ENCODE data around the gene TCF15.
A peak's percentile ranks its signal among the peaks of the same experiment; 100 is the strongest.

The TCF15 gene

GRCh38 chr20:575230-575629 is 34.9 kb downstream of the TCF15 start:
- no peak for DNase-seq

DNA sequence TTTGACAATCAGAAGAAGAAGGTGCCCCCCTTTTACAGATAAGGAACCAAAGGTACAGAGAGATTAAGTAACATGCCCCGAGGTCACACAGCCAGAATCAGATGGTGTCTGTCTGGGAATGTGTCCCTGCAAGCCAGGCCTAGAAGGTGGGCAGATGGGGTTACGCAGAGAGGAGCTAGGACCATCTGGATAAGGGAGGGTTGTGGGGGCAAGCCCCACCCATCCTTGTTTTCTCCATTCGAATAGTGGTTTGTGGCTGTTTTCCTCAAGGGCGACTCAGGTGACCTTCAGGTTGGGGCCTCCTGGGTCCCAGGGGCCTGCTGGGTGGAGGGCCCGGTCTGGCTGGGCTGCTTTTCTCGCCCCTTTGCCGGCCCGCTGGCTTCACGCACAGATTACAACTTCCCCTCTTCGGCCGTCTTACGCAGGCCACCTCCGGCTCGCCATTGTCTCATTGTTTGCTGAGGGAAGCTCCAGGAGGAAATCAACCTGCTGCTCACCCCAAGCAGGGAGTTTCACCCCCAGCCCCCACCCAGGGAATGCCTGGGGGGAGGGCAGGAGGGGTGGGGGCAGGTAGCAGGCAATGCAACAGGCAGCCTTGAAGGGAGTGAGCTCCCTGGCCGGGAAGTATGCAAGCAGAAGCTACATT is 35.7 kb downstream of the TCF15 start:
- DNase-seq = no peak

DNA sequence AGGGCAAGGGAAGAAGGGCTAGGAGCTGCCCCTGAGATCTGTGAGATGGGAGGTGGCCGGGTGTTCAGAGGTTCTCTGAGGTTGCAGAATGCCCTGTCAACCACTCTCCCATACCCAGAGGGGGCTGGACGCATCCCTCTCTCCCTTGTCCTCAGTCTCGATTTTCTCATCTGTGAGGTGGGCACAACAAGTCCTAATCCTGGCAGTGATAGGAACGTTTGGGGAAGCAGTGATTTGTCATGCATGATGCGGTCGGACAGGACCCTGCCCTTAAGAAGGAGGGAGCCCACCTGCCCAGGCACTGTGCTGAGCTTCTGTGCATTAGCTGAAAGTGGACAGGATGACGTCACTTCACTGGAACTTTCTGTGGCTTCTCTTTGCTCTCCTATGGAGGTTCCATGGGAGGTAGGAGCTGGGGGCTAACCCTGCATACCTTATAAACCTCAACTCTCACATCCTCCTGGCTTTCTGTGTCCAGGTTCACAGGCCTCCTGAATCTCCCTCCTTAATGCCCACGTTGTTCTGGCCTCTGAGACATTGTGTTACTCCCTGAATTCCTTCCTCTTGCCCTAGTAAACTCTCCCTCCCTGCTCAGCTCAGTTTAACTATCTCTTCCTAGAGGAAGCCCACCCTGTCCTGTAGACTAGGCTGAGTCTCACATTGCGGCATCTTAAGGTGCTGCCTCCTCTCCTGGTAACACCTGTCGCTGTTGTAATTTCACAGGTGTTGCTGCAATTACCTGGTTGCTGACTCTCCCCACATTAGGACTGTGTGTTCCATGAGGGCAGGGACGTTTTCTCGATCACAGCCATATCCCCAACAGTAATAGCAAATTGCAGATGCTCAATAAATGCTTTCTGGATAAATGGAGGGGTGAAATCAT is 36.5 kb downstream of the TCF15 start:
- no peak for DNase-seq

- no peak for DNase-seq
Observed at GRCh38 chr20:572727-573126, 37.4 kb downstream of the TCF15 start.

GRCh38 chr20:571754-572441 is 38.2 kb downstream of the TCF15 start:
- DNase-seq = no peak

GRCh38 chr20:568673-569415 is 41.3 kb downstream of the TCF15 start:
- no peak for DNase-seq

DNA sequence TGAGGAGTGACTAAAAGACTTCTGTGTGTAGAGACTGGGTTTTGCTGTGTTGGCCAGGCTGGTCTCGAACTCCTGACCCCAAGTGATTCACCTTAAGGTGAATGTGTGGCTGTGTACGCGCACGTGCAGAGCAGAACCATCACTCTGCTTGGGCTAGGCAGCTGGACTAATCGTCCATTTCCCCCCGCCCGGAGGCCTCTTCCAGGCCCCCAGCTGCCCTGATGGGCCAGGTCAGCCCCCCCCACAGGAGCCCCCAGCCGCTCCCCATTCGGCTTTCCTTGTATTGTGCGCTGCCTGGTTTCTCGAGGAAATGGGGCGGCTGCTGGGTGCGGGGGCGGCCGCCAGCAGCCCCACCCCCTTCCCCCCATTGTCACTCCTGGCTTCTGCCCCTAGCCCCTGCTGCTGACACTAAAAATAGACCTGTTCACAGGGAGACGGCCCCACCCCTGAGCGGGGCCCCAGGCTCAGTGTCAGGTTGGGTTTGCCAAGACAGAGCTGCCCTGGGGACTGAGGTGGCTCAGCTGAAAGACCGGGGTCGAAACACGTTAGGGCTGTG is 41.9 kb downstream of the TCF15 start:
- no peak for DNase-seq

- DNase-seq = no peak
Observed at GRCh38 chr20:564192-564591, 45.9 kb downstream of the TCF15 start.

GRCh38 chr20:563187-563586 is 46.9 kb downstream of the TCF15 start:
- no peak for DNase-seq

DNA sequence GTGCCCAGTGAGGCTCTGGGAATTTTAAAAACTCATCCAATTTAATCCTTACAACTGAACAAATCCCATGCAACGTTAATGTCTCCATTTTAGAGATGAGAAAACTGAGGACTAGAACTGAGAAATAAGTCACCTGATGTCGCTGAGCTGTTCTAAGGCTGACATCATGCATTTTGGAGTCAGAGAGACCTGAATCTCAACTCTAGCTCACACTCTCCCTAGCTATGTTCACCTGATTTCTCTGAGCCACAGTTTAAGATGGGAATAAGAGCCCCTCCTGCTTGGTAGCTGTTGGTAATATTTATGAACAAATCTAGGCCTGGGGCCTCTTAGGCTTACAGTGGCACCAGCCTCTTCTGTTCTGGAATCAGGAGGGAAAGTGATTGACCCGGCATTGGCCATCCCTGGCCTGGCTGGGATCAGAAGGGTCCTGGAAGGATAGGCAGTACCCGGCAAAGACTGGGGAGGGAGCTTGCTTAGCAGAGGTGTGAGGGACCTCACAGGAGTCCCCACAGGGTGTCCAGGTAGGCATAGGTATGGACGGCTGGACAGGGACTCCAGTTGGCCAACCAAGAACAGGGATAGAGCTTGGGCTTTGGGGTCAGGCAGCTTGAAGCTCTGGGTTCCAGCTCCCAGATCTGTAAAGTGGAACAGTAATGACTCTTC is 47.7 kb downstream of the TCF15 start:
- DNase-seq = no peak

DNA sequence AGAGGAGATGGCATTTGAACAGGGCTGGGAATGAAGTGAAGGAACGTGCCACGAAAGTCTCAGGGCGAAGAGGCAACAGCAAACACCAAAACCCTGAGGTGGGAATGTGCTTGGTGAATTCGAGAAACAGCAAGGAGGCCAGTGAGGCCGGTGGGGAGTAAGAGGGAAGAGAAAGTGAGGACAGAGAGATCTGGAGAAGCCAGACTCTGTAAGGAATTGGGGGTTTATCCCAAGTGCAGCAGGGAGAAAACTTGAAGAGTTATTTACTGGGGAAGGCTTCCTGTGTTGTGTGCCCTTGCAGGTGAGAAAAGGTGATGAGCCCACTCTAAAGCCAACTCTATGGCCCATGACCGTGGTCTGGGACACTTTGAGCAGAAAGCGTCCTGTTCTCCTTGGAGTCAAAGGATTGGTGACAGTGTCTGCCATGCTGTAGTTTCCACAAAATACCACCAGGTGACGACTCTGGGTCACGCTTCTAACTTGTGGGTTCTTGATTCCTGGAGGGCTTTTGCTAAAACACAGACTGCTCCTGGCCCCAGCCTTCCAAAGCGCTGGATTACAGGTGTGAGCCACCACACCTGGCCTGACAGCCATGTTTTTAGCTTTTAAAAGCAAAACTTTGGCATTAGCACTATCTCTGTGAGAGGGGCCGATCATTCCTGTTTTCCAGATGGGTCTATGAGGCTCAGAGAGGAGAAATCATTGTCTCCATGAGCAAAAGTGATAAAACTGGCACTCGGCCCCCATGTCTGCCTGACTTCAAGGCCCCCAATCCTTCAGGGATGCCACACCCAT is 48.5 kb downstream of the TCF15 start:
- peak; percentile 19 for DNase-seq

DNA sequence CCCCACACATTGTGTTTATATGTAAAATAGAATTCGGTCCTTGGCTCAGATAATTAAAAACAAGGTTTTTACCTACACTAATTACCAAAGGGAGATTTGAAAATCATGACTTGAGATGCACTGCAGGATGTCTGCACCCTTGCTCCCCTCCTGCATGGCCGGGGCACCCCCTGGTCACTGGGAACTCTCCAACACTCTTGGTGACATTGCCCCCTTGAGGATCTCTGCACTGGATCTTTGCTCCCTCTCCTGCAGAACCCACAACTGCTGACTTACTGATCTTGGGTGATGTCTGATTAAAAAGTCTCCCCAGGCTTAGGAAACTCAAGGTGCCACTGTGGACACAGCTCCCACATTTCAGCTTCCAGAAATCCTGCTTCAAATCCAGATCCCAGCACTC is 49.4 kb downstream of the TCF15 start:
- no peak for DNase-seq

DNA sequence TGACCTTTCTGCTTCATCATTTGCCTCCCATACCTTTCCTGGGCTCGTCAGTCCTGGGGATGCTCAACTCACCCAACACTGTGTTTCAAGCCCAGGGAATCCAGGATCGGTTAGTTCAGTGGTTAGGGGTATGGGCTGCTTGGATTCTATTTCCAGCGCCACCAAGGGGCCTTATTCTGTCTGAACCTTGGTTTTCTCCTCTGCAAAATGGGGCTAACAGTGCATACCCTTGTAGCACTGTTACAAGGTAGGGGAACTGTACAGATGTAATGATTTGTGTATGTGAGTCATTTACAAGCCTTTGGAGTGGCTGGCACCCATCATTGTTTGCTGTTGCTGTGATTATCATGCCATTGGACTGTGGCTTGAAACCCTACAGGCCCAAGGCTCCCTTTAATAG is 52.0 kb downstream of the TCF15 start:
- no peak for DNase-seq

- DNase-seq = no peak
Observed at GRCh38 chr20:556984-557383, 53.1 kb downstream of the TCF15 start.

- no peak for DNase-seq
Observed at GRCh38 chr20:555976-556385, 54.1 kb downstream of the TCF15 start.
